HG03095 (cell line): Measurements from ENCODE around the gene PLPP7.
"Not testable (repeated sequence)": the region's sequence is repeated elsewhere in the genome, so short reads cannot be mapped to it uniquely, and the experiment has no call there.

ENCODE experiments used
- ATAC-seq: cut with Tn5 transposase; IDR thresholded peaks from one replicate; pipeline ENCODE4 v1.9.1; 2021; ENCODE audit warnings: moderate library complexity; ENCODE audit not compliant: unreplicated experiment

The PLPP7 gene

DNA sequence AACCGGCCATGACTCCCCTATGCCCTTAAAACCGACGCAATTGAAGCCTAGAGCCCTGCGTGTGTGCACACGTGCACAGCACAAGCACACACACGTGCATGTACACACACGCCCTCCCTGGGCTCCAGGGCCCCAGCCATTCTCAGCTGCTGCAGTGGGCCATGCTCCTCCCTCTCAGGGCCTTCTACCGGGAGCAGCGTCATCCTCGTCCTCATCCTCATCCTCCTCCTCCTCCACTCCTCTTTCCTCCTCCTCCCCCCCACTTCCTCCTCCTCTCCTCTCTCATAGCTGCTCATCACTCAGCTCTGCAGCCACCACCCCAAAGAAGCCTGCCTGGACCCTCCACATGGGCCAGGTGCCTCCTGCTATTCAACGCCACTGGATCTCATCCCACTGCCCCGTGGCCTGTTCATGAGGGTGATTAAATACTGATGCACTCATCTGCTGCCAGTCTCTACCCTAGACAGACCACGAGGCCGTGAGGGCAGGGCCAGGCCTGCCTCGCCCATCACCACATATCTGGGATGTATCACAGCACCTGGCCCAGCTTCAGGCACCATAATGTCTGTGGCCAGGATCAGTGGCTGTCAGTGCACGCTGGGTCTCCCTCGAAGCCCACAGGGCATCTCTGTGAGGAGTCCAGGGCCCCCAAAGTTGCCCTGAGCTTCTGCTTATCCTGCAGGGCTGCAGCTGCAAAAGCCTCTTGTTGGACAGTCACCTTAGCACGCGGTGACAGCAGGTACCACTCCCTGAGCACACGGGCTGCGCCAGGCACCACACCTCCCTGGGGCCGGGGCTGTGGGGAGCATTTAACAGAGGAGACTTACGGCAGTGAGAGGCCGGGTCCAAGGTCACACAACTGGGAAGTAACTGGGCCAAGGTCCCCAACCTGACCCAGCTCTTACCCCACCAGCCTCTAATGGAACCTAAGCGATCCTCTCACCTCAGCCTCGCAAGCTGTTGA, 23.0 kb upstream of the PLPP7 start:
- no peak for ATAC-seq

DNA sequence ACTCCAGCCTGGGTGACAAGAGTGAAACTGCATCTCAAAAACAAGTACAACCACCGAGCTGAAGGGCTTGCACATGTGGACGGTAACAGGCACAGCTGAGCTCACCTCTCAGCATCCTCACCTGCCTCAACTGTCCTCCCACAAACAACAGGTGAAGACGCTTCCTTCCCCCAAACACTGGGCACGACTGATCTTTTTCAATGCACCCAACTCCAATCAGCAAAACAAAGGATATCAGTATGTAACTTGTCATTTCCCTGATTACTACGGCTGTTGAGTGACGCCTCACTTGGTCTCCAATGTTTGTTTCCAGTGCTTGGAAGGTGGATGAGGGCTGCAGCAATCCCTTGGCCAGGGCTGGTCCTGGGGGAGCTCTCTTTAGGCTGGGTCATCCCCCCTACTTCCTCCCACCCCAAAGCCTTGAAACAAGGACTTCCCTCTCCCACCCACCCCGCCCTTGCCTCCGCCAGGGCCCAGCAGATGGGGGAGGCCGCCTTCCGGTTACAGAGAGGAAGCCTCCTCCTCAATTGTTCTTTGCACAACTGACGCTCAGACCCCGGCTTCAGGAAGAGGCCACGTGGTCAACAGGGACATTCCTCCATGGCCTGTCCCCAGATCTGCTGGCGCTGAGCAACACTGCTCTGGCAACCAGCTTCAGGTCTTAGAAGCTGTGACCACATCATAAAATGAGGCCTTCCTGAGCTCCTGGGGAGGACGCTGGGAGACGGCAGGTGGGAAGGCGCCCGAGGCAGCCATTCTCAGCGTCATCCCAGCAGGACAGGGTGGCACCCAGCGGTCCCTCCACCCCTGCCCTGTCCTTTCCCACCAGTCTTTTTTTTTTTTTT, 19.1 kb upstream of the PLPP7 start:
- no peak for ATAC-seq

DNA sequence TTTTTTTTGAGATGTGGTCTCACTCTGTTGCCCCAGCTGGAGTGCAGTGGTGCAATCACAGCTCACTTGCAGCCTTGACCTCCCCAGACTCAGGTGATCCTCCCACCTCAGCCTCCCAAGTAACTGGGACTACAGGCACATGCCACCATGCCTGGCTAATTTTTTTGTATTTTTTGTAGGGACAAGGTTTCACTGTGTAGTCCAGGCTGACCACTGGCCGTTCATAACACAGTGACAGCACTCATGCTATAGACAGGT, 18.6 kb upstream of the PLPP7 start:
- ATAC-seq = not testable (repeated sequence)

DNA sequence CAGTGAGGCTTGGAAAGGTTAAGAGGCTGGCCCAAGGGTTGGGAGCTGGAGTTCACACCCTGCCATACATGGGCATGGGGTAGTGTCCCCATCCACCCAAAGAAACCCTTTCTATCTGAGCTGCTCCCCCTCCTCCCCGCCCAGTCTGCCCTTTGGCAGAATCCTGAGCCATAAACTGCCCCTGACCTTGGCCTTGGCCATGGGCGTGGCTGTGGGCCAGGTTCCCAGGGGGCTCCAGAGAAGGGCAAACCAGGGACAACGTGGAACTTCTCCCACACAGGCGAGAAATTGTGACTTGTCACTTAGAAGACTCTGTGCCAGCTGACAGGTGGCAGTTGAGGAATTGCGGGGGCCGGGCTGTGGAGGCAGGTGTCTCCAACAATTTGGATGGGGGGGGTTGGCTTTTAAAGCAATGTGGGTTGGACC, 18.0 kb upstream of the PLPP7 start:
- no peak for ATAC-seq

DNA sequence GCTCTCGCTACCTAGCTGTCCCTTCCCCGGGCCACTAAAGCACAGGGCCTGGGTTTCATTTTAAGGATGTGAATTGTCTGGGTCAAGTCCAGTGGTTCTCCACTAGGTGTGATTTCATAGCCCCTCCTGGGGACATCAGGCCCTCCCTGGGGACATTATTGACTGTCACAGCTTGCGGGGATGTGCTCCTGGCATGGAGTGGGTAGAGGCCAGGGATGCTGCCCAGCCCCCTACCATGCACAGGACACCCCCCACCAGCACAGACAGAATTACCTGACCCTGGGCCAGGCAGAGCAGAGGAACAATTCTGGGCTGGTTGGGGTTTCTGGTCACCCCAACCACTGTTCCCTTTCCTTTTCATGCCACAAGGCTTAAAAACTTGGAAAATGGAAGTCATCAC, 17.3 kb upstream of the PLPP7 start:
- no peak for ATAC-seq

DNA sequence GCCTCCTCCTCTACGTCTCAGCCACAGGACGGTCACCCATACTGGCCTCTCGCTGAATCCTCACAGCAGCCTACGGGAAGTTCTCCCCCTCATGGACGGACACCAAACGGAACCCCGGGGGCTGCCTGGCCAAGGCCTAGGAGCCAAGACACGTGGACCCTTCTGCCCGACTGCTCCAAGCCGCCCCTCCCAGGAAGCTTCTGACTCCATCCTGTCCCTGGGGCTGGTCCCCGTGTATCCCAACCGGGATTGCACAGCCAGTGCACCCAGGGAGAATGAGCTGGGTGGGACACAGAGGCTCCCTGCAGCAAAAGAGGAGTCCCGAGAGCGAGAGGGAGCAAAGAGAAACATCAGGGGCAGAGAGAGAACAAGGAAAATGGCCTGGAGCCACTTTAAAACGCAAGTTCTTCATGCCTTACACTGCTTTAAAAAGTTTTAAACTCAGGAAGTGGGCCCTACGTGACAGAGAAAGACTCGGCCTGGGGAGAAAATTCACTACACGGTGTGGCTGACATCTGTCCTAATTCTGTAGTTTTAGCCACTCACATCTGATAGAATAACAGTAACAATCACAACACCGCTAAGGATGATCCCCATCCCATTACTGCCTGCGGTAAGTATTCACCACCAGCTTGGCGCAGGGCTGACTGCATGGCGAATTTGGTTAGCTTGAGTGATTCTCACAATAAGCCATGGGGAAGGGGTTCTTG, 16.2 kb upstream of the PLPP7 start:
- ATAC-seq = no peak

DNA sequence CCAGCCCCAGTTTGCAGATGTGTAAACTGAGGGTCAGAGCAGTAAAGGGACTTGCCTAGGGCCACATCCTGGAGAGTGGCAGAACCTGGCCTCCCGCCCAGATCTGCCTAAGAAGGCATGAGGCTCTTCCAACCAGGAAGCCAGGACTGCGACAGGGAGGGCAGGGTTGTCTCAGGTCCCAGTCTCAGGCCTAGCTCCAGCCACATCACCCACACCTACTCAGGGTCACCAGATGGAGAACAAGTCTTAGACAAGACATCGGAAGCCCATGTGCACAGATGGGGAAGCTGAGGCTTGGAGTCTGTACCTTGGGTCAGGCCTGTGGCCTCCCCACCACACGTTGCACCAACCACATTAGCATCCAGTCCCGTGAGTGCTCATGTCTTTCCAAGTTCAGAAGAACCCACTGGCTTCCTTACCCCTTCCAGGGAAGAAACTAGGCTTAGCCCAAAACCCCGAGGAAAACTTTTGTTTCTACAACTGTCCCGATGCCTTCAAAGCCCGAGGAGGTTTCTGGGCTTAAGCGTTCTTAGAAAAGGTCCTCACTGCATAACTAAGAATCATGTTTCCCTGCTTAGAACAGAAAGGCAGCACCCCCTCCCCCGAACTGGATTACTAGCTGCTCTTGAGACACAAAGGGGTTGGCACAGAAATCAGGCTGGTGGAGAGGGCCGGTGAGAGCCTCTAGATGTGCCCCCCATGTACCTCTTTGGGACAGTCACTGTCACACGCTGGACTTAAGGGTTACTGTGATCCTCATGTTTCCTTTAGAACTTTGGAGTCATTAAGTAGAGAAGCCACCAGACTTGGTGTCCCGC, 15.5 kb upstream of the PLPP7 start:
- ATAC-seq = no peak

DNA sequence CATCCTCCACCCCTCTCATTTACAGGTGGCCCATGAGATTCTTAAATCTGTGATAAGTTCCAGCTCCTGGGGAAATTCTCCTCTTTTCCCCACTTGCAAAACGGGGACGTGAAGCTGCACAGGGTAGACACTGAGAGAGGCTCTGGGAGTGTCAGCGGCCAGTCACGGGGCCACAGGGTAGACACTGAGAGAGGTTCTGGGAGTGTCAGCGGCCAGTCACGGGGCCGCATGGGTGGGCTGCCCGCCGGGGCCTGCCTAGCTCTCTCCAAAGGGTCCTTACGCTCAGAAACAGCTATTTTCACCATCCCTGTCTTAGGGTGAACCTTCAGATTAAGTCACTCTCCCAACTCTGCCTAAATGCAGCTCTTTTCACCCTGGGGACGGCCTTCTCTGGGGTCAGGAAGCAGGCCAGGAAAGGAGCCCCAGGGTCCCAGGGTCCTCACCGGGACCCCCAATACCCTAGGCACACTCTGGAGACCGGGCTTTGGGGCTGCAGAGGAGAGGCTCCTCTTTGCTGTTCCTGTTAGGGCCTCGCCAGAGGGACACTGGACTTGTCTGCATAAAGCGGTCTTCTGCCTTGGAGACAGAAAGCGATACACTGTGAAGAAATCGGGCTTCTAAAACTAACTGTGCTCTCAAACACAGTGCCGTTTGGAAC, 14.7 kb upstream of the PLPP7 start:
- ATAC-seq = peak; percentile 26

DNA sequence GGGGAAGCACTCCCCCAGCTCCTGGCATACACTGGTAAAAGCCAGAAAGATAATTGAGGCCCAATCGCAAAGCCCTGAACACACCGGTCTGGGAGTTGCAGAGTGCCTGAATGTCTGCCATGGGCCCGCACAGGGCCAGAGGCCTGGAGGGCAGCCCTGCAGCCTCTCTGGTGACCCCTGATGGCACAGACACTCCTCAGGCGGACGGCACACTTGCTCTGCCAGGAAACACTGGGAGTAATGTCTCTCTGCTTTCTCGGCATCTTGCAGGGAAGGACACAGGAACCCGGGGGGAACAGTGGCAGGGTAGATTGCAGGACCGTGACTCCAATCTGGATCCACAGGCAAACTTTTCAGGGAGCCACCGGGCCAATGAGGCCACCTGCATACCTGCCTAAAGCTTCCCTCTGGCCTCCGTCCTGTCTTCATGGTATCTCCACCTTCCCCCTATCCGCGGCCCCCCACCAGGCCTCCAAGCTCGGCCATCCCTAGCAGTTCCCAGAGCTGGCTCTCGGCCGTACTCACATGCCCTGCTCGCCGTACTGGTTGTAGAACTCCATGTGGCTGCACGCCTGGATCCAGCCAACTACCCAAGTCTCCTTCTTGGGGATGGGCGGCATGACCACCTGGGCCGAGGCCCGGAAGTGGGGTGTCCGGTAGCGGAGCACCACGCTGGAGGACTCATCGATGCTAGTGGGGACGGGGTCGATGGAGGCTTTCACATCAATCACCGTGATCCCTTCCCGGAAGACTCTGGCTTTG, 14.0 kb upstream of the PLPP7 start:
- ATAC-seq = no peak

DNA sequence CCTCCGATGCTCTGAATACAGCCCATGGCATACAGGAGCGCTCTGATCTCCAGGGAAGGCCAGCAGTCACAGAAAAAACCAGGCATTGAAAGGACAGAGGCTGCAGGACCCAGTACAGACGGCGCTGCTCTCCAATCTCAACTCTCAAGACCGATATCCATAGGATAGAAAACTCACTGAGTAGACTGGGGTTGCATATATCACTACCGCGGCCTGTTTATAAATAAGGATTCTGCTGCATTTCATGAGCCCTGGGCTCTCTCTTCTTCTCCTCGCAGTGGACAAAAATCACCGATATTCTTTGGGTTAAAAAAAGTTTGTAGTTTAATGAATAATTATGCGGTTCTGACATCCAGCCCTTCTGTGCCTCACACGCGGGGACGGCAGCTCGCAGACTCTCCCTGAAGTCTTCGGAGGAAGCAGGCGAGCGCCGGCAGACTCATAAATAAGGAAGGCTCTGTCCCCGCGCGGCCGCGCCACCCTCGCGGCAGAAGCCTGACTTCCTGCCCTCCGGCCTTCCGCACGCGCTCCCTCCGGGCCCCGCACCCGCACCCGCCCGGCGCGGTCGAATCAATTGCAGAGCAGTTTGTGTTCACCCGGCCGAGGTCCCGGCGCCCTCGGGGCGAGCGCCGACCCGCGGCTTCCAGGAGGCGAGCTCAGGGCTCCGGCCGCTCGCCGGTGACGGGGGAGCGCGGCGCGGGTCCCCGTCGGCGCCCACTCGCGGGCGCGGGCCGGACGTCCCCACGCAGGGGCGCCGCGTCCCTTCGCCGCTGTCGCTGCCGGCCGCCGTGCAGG, 13.2 kb upstream of the PLPP7 start, which contains the start of gene FAM78A:
Gene FAM78A, minus strand, starts transcription at position 417 of the 795 bp plus-strand sequence. Its CDS starts 331 bp downstream, at position 86.
- ATAC-seq = no peak

DNA sequence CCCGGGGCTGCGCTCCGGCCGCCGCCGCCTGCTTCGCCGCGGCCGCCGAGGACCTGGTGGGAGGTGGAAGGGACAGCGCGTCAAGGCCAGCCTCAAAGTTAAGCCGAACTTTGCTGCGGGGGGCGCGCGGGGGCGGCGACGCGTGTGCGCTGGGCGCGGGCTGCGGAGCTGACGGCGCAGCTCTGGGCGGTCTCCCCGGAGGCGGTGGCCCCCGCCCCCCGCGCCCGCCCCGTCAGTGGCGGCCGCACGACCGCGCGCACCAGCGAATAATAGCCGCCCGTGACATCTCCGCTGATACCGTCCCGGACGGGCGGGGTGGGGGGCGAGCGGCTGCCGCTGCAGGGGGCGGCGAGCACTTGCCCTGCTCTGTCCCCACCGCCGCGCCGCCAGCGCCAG, 12.6 kb upstream of the PLPP7 start:
- ATAC-seq = no peak

DNA sequence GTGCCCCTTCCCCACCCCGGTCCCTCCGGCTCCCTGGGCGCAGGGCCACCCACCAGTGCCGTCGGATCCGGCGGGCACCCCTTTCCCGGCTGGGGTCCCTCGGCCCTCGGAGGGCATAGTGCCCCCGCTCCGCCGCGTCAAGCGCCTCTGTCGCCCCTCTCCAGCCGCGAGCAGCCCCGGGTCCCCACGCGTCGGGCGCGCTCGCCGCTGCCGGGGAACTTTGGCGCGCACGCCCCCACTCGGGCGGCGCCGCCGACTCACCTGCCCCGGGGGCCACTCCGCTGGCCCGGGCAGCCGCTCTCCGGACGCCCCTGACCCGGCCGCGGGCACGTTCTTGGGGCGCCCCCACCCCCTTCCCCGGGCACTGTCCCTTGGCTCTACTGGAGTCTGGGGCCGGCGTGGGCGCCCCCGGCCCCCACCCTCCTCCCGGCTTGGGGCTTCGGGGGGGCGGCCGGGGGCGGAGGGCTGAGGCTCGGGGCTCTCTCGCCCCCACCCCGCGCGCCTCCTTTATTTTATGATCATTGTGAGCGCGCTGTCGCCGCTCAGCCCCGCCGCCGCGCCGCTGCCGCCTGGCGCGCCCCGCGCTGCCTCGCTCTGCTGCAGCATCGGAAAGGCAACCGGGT, 12.1 kb upstream of the PLPP7 start:
- no peak for ATAC-seq

DNA sequence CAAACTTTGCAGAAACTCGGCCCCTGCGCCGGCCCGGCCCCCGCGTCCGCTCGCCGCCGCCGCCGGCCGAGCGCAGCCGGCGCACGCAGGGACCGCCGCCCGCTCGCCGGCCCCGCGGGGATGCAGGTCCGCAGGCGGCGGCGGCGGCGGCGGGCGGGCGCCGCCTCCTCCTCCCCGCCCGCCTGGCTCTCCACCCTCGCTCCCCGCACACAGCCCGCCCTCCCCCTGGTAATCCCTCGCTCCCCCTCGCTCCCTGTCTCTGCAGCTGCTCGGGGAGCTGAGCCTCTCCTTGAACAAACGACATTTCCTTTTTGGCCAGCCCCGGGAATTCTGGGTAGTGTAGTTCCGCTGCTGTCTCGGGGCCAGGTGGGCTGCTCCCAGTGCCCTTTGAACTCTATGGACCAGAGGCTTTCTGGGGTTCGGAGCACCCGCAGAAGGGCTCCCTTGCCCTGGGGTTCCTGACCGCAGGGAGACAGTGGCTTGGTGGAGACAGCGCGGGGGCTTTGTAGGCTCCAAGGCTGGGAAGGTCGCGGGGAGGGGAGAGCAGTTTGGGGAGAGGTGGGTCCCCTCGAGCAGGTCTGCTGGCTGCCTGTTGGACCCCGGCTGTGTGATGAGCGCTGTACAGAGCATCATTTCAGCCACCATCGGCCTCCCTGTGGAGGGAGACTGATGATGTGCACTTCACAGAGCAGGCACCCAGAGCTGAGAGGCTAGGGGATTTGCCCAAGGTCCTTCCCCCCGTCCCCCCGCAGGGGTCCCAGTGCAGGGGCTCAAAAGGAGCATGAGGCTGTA, 11.4 kb upstream of the PLPP7 start:
- ATAC-seq = no peak

DNA sequence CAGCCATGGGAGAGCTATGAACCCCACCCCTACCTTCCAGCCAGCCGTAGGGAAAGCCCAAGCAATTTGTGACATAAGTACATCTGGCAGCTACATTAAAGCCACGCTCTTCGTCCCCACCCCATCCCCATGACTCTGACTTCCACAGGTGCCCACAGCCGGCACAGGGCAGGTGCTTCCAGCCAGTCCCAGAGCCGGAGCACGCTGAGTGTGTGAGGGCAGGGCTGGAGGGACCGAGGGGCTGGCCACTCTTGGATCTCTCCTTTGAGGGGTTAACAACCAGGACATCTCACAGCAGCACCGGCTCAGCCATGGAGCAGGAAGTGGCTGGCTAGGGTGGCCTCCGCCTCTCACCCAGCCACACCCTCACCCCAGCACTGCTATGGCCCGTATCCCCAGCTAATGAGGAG, 10.8 kb upstream of the PLPP7 start:
- ATAC-seq = no peak

DNA sequence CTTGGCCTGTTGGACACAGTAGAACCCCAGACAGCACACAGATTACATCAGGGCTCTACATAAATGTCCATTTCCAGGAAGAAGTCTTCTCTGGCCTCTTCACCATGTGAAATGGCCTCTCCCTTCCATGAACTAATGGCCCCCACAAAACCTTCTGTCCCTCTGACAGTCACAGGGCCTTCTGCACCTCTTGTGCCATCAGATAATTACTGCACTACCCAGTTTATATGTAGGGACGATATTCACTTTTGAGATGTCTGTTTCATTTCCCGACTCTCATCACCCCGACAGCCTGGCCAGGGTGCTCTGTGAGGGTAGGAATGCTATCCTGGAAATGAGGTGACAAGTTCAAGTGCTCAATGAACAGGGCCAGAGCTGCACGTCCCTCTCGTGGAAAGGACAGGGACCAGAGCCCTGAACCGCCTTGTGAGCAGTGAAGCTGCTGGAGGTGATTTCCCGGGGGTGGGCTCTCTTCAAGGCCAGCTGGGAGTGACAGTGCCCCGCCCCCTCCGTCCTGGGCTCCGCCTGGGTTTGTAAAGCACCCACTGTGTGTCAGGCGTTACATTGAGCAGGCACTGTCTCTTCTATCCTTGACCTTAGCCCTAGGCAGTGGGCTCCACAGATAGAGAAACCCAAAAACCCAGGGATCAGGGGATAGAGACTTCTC, 10.2 kb upstream of the PLPP7 start:
- no peak for ATAC-seq

DNA sequence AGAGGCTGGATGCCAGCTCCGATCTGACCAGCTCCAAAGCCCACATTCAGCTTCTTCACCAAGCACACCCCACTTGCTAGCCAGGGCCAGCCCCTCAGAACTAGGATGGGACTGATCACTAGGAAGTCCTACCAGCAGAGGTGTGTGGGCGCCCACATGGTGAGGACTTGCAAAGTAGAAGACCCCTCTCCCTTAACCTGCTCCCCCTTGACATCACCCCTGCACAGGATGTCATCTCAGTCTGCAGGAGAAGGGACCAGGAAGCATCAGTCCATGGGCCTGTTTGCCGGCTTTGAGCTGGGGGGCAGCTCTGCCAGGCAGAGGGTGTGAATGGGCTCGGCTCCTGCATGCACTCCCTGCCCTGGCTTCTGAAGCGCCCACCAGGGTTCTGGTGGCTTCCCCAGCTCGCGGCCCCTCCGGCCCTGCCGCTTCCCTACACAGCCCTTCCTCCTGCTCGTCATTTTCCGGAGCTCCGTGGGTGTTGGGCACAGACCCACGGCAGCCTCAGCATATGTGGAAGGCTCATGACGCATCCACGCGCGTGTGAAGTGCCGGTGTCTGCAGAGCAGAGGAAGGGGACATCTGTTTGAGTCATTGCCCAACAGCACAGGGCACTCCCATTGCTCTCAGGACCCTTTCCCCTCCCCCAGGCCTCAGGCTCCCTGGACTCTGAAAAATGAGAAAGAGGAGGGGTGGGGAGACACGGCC, 9.5 kb upstream of the PLPP7 start:
- no peak for ATAC-seq
